SU-DHL-6 (cell line): ENCODE measurements around the gene WDR43.

Experiments
- H2AFZ ChIP-seq: fragments of 200-600 bp; sonication (generic); 2 replicates; pipeline ENCODE4 v1.6.1; 2014; ENCODE audit warnings: low read depth, mild to moderate bottlenecking, moderate library complexity, mixed read lengths, antibody characterized with exemption, low read length; ENCODE audit not compliant: severe bottlenecking
- H3F3A ChIP-seq: fragments of 200-600 bp; shearing (Covaris generic); 2 replicates; pipeline ENCODE4 v1.6.0; 2016; ENCODE audit warnings: antibody characterized with exemption, mild to moderate bottlenecking; ENCODE audit not compliant: insufficient read depth
- H3K27ac ChIP-seq: fragments of 200-600 bp; sonication (generic); 2 replicates; pipeline ENCODE4 v1.5.1; 2016; ENCODE audit warnings: low read depth, mild to moderate bottlenecking, low read length, moderate library complexity, mixed read lengths
- H3K27me3 ChIP-seq: fragments of 200-600 bp; sonication (generic), shearing (Covaris generic); 2 replicates; pipeline ENCODE4 v1.6.0; 2014; ENCODE audit warnings: mild to moderate bottlenecking, low read length
- H3K36me3 ChIP-seq: fragments of 200-600 bp; sonication (generic); 2 replicates; pipeline ENCODE4 v1.6.1; 2014; ENCODE audit warnings: mild to moderate bottlenecking, low read length, mixed read lengths
- H3K4me2 ChIP-seq: fragments of 300-600, 200-600 bp; shearing (Covaris generic), sonication (generic); 2 replicates; pipeline ENCODE4 v1.6.0; 2014; ENCODE audit warnings: low read length, low read depth, mild to moderate bottlenecking; ENCODE audit not compliant: poor library complexity, severe bottlenecking
- H3K4me3 ChIP-seq: fragments of 200-600 bp; sonication (generic); 2 replicates; pipeline ENCODE4 v1.5.1; 2014; ENCODE audit warnings: antibody characterized with exemption, low read length, mild to moderate bottlenecking, mixed read lengths; ENCODE audit not compliant: insufficient read depth, poor library complexity, severe bottlenecking
- H3K79me2 ChIP-seq: fragments of 200-600 bp; sonication (generic); 2 replicates; pipeline ENCODE4 v1.6.1; 2014; ENCODE audit warnings: mild to moderate bottlenecking, low read length, moderate library complexity; ENCODE audit not compliant: insufficient read depth
- H3K9ac ChIP-seq: fragments of 200-600 bp; sonication (generic); 2 replicates; pipeline ENCODE4 v1.7.0; 2014; ENCODE audit warnings: mild to moderate bottlenecking, low read length
- H3K9me2 ChIP-seq: fragments of 200-600 bp; sonication (generic); replicated peaks from 2 replicates; pipeline ENCODE4 v1.6.1; 2014; ENCODE audit warnings: low read length; ENCODE audit not compliant: insufficient read depth
- H3K9me3 ChIP-seq: fragments of 200-600 bp; sonication (generic); 2 replicates; pipeline ENCODE4 v1.6.1; 2014; ENCODE audit warnings: low read length, mixed read lengths; ENCODE audit not compliant: insufficient read depth
- H4K20me1 ChIP-seq: fragments of 200-600 bp; sonication (generic); 2 replicates; pipeline ENCODE4 v1.6.1; 2014; ENCODE audit warnings: low read depth, mild to moderate bottlenecking, antibody characterized with exemption, low read length, moderate library complexity, mixed read lengths
- EZH2phosphoT487 ChIP-seq: fragments of 200-600 bp; sonication (generic), shearing (Covaris generic); conservative IDR thresholded peaks from 2 replicates; pipeline ENCODE4 v1.6.1; 2018; ENCODE audit warnings: mild to moderate bottlenecking, antibody characterized with exemption, low read length, moderate library complexity, mixed read lengths
- TF ChIP-seq, protein P1 (sequence below): fragments of 200-600 bp; sonication (generic); IDR thresholded peaks from one replicate; pipeline ENCODE4 v1.5.1; 2017; ENCODE audit warnings: antibody characterized with exemption, mild to moderate bottlenecking, low read length, moderate library complexity; ENCODE audit not compliant: insufficient read depth, poor library complexity, severe bottlenecking

WDR43 gene

GRCh38 chr2:28909655-28910353 lies 15.3 kb downstream of the WDR43 start:
- Histone ChIP-seq H3K27ac (no peak overlapping the region), H3K36me3 (peaks cover 51% of the 10 kb centered on the region), H3K79me2 (peaks cover 77% of the 10 kb centered on the region), H3K9me3 (no peaks in the 10 kb centered on the region), H3K4me2 (no peak overlapping the region), H3K27me3 (no peaks in the 10 kb centered on the region), H4K20me1 (peaks cover 39% of the 10 kb centered on the region), H3K4me3 (no peak overlapping the region), H3F3A (peaks cover 3% of the 10 kb centered on the region; the same call in 1 of the 2 replicates), H3K9me2 (no peaks in the 10 kb centered on the region), H2AFZ (no peak overlapping the region), H3K9ac (no peak overlapping the region)
- TF ChIP-seq EZH2phosphoT487, result no peak
- TF ChIP-seq, protein P1, sequence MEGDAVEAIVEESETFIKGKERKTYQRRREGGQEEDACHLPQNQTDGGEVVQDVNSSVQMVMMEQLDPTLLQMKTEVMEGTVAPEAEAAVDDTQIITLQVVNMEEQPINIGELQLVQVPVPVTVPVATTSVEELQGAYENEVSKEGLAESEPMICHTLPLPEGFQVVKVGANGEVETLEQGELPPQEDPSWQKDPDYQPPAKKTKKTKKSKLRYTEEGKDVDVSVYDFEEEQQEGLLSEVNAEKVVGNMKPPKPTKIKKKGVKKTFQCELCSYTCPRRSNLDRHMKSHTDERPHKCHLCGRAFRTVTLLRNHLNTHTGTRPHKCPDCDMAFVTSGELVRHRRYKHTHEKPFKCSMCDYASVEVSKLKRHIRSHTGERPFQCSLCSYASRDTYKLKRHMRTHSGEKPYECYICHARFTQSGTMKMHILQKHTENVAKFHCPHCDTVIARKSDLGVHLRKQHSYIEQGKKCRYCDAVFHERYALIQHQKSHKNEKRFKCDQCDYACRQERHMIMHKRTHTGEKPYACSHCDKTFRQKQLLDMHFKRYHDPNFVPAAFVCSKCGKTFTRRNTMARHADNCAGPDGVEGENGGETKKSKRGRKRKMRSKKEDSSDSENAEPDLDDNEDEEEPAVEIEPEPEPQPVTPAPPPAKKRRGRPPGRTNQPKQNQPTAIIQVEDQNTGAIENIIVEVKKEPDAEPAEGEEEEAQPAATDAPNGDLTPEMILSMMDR, result no peak

DNA sequence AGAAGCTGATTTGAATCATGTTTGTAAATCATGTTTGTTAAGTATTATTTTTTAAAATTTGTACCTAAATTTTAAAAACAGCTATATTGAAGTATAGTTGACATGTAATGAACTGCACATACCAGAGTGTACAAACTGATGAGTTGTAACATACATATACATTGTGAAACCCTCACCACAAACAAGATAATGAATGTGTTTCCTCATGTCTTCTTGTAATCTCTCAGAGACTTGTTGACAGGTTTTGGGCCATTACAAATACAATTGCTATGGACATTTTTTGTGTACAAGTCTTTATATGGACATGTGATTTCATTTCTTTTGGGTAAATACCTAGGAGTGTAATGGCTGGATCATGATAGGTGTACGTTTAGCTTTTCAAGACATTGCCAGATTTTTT lies 21.5 kb downstream of the WDR43 start:
- Histone ChIP-seq H3K4me2 (no peak overlapping the region), H3K9me3 (no peaks in the 10 kb centered on the region), H3K4me3 (no peak overlapping the region), H2AFZ (no peak overlapping the region), H3F3A (peaks cover 20% of the 10 kb centered on the region; the same call in 1 of the 2 replicates), H3K36me3 (peaks cover 49% of the 10 kb centered on the region), H3K27me3 (no peaks in the 10 kb centered on the region), H3K9ac (no peak overlapping the region), H3K27ac (no peak overlapping the region), H3K79me2 (peaks cover 54% of the 10 kb centered on the region), H3K9me2 (no peaks in the 10 kb centered on the region), H4K20me1 (peaks cover 23% of the 10 kb centered on the region)
- TF ChIP-seq, protein P1, result no peak
- no peak for TF ChIP-seq EZH2phosphoT487

GRCh38 chr2:28926847-28927246 lies 32.4 kb downstream of the WDR43 start:
- peaks cover 71% of the 10 kb centered on the region for H3K36me3 ChIP-seq
- no peak overlapping the region for H3K4me2 ChIP-seq
- H3K9me2 ChIP-seq, result no peaks in the 10 kb centered on the region
- no peaks in the 10 kb centered on the region for H3K27me3 ChIP-seq
- H3K9ac ChIP-seq, result no peak overlapping the region
- peaks cover 39% of the 10 kb centered on the region for H3K79me2 ChIP-seq
- H4K20me1 ChIP-seq, result no peaks in the 10 kb centered on the region; the same call in 1 of the 2 replicates
- H3K27ac ChIP-seq, result no peak overlapping the region
- H3K9me3 ChIP-seq, result no peaks in the 10 kb centered on the region
- peaks cover 5% of the 10 kb centered on the region; the same call in 1 of the 2 replicates for H3F3A ChIP-seq
- TF ChIP-seq EZH2phosphoT487, result no peak
- TF ChIP-seq, protein P1, result no peak
- H2AFZ ChIP-seq, result no peak overlapping the region
- H3K4me3 ChIP-seq, result no peak overlapping the region
